Adrenal gland (tissue), 5 donors: Measurements from ENCODE around the gene RETSAT.

Source experiments
- POLR2A ChIP-seq, 2 donors: fragments of 450-650 bp; IDR thresholded peaks; one replicate each; pipeline ENCODE4 v1.6.1; 2017; ENCODE audit warnings: antibody characterized with exemption in 2 of 2, mild to moderate bottlenecking in 2 of 2, moderate library complexity in 1 of 2
- TF ChIP-seq, protein P1 (sequence below), 6 experiments: fragments of 450-650 bp in 4 of 6; fragments of 200-600 bp in 2 of 6; sonication (generic) in 1 of 6; IDR thresholded peaks; 1 replicate in 5 of 6; 2 replicates in 1 of 6; pipeline versions ENCODE4 v1.5.1 to v1.8.0; 2016 to 2021; ENCODE audit warnings: antibody characterized with exemption in 6 of 6, mild to moderate bottlenecking in 2 of 6, moderate library complexity in 1 of 6
- donor health status: DM: no; HTN: no; CAD: no.

GRCh38 chr2:85387754-85388153 is 33.4 kb upstream of the RETSAT start:
- TF ChIP-seq POLR2A (IDR thresholded peaks at IDR 0.05), result no peak
- TF ChIP-seq, protein P1, sequence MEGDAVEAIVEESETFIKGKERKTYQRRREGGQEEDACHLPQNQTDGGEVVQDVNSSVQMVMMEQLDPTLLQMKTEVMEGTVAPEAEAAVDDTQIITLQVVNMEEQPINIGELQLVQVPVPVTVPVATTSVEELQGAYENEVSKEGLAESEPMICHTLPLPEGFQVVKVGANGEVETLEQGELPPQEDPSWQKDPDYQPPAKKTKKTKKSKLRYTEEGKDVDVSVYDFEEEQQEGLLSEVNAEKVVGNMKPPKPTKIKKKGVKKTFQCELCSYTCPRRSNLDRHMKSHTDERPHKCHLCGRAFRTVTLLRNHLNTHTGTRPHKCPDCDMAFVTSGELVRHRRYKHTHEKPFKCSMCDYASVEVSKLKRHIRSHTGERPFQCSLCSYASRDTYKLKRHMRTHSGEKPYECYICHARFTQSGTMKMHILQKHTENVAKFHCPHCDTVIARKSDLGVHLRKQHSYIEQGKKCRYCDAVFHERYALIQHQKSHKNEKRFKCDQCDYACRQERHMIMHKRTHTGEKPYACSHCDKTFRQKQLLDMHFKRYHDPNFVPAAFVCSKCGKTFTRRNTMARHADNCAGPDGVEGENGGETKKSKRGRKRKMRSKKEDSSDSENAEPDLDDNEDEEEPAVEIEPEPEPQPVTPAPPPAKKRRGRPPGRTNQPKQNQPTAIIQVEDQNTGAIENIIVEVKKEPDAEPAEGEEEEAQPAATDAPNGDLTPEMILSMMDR (IDR thresholded peaks at IDR 0.05), result no peak
